ENCODE measurements around the gene MAP6D1.
"Not testable (repeated sequence)": the region's sequence is repeated elsewhere in the genome, so short reads cannot be mapped to it uniquely, and the experiment has no call there.

Gene MAP6D1

GRCh38 chr3:183794452-183794851 is 30.9 kb downstream of the MAP6D1 start:
- no peak for TF ChIP-seq CTCF (IDR thresholded peaks at IDR 0.05; ENCODE audit: low read depth, low read length, missing control alignments)
- no peak for DNase-seq (ENCODE audit: extremely low read depth, low read depth)
- no peak overlapping the region for H3K4me3 ChIP-seq (replicated peaks; ENCODE audit: low read depth, low read length)

DNA sequence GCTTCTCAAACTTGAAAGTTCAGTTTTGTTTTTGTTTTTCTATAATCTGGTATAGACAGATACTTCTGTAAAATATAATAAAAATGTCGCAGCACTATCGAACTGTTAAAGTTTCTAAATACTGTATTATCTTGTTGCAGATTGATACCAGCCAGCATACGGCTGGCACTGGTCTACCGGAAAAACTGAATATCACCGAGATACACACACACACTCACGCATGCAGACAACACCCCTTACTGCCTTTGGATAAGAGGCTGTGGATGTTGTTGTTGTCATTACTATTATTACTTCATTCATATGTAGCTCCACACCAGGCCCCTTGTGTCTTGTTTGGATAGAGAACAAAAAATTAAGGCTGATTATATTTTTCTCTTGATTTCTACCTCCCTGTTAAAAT is 32.4 kb downstream of the MAP6D1 start:
- H3K4me3 ChIP-seq (replicated peaks; ENCODE audit: low read depth, low read length), result no peak overlapping the region
- DNase-seq (ENCODE audit: extremely low read depth, low read depth), result no peak
- TF ChIP-seq CTCF (IDR thresholded peaks at IDR 0.05; ENCODE audit: low read depth, low read length, missing control alignments), result no peak

GRCh38 chr3:183790700-183791099 is 34.7 kb downstream of the MAP6D1 start:
- TF ChIP-seq CTCF (IDR thresholded peaks at IDR 0.05; ENCODE audit: low read depth, low read length, missing control alignments), result no peak
- DNase-seq (ENCODE audit: extremely low read depth, low read depth), result no peak
- no peak overlapping the region for H3K4me3 ChIP-seq (replicated peaks; ENCODE audit: low read depth, low read length)

DNA sequence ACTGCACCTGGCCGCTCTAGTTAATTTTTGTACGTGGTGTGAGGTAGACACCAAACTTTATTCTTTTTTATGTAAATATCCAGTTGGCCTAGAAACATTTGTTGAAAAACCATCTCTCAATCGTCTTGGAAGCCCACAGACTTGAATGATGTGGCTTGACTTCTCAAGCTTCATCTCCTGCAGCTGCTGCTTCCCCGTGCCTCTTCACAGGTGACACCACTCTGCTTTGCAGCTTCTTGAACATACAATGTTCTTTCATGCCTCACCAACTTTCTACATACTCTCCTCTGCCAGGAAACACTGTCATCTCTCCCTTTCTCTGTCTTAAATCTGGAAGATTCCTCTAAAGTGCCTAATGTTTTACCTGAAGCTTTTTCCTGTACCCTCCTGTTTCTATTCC is 35.6 kb downstream of the MAP6D1 start:
- H3K4me3 ChIP-seq (replicated peaks; ENCODE audit: low read depth, low read length), result no peak overlapping the region
- no peak for DNase-seq (ENCODE audit: extremely low read depth, low read depth)
- no peak for TF ChIP-seq CTCF (IDR thresholded peaks at IDR 0.05; ENCODE audit: low read depth, low read length, missing control alignments)

GRCh38 chr3:183784503-183784902 is 40.9 kb downstream of the MAP6D1 start:
- H3K4me3 ChIP-seq (replicated peaks; ENCODE audit: low read depth, low read length); DNase-seq (ENCODE audit: extremely low read depth, low read depth): not testable (repeated sequence)

DNA sequence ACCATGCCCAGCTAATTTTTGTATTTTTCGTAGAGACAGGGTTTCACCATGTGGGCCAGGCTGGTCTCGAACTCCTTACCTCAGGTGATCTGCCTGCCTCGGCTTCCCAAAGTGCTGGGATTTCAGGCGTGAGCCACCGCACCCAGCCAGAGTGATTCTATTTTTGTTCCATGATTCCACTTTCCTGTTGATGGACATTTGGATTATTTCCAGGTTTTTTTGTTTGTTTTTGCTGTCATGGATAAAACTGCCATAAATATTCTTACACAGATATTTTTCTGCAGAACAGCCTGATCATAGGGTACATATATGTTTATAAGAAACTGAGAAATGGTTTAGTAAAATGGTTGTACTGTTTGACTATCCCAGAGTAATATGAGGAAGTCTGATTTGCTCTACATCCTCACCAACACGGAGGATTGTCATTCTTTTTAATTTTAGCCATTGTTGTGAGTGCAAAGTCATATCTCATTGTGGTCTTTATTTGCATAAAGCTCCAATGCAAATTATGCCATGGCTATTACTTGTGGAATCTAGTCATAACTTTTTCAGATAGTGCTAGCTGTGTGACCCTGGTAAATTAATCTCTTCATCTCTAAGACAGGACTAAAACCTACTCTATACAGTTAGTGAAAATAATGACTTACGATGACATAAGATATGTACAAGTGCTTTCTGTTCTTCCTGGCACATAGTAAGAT is 42.7 kb downstream of the MAP6D1 start:
- no peak for DNase-seq (ENCODE audit: extremely low read depth, low read depth)
- no peak for TF ChIP-seq CTCF (IDR thresholded peaks at IDR 0.05; ENCODE audit: low read depth, low read length, missing control alignments)
- H3K4me3 ChIP-seq (replicated peaks; ENCODE audit: low read depth, low read length), result no peak overlapping the region

- DNase-seq (ENCODE audit: extremely low read depth, low read depth), result no peak
- no peak overlapping the region for H3K4me3 ChIP-seq (replicated peaks; ENCODE audit: low read depth, low read length)
- no peak for TF ChIP-seq CTCF (IDR thresholded peaks at IDR 0.05; ENCODE audit: low read depth, low read length, missing control alignments)
Measured at GRCh38 chr3:183781246-183781645, 44.1 kb downstream of the MAP6D1 start.

Data from HFF-Myc (cell line).